DOHH2 (cell line): ENCODE results near the gene TRMT1L.

Experiments used
- H3F3A ChIP-seq: fragments of 200-600 bp; sonication (generic), shearing (Covaris generic); 2 replicates; pipeline ENCODE4 v1.6.0; 2016; ENCODE audit warnings: antibody characterized with exemption, mild to moderate bottlenecking; ENCODE audit not compliant: control insufficient read depth, insufficient read depth
- H3K27ac ChIP-seq: fragments of 200-600 bp; sonication (generic); 2 replicates; pipeline ENCODE4 v1.5.1; 2014; ENCODE audit warnings: low read depth, mild to moderate bottlenecking, low read length, moderate library complexity
- H3K27me3 ChIP-seq: fragments of 200-600 bp; sonication (generic); 2 replicates; pipeline ENCODE4 v1.6.1; 2014; ENCODE audit warnings: mild to moderate bottlenecking, low read length, mixed read lengths; ENCODE audit not compliant: control insufficient read depth
- H3K36me3 ChIP-seq: fragments of 200-600 bp; sonication (generic); 2 replicates; pipeline ENCODE4 v1.6.1; 2014; ENCODE audit warnings: mild to moderate bottlenecking, low read length, moderate library complexity, mixed read lengths; ENCODE audit not compliant: control insufficient read depth
- H3K4me1 ChIP-seq: fragments of 200-600 bp; sonication (generic); 2 replicates; pipeline ENCODE4 v1.6.1; 2014; ENCODE audit warnings: mild to moderate bottlenecking, low read length, mixed read lengths; ENCODE audit not compliant: control insufficient read depth
- H3K4me2 ChIP-seq: fragments of 200-600 bp; sonication (generic); 2 replicates; pipeline ENCODE4 v1.6.0; 2014; ENCODE audit warnings: mild to moderate bottlenecking, low read length, moderate library complexity
- H3K4me3 ChIP-seq: fragments of 200-600 bp; sonication (generic); 2 replicates; pipeline ENCODE4 v1.5.1; 2014; ENCODE audit warnings: mild to moderate bottlenecking, low read length, mixed read lengths
- H3K79me2 ChIP-seq: fragments of 200-600 bp; sonication (generic); 2 replicates; pipeline ENCODE4 v1.6.1; 2014; ENCODE audit warnings: mild to moderate bottlenecking, low read length, mixed read lengths; ENCODE audit not compliant: control insufficient read depth
- H3K9me2 ChIP-seq: fragments of 200-600 bp; sonication (generic); replicated peaks from 2 replicates; pipeline ENCODE4 v1.6.1; 2014; ENCODE audit warnings: mild to moderate bottlenecking, low read length, mixed read lengths; ENCODE audit not compliant: control insufficient read depth
- H3K9me3 ChIP-seq: fragments of 200-600 bp; sonication (generic); 2 replicates; pipeline ENCODE4 v1.6.1; 2014; ENCODE audit warnings: antibody characterized with exemption, low read length, mixed read lengths; ENCODE audit not compliant: control insufficient read depth, insufficient read depth
- H4K20me1 ChIP-seq: fragments of 200-600 bp; sonication (generic); 2 replicates; pipeline ENCODE4 v1.6.0; 2014; ENCODE audit warnings: low read depth, mild to moderate bottlenecking, antibody characterized with exemption, low read length, moderate library complexity; ENCODE audit not compliant: control insufficient read depth, insufficient read depth
- EZH2phosphoT487 ChIP-seq: fragments of 200-600 bp; sonication (generic); IDR thresholded peaks from 2 replicates; pipeline ENCODE4 v1.6.1; 2017; ENCODE audit warnings: borderline replicate concordance, mild to moderate bottlenecking, antibody characterized with exemption, low read length, moderate library complexity, mixed read lengths
- TF ChIP-seq, protein P1 (sequence below): fragments of 200-600 bp; sonication (generic); IDR thresholded peaks from one replicate; pipeline ENCODE4 v1.5.1; 2014; ENCODE audit warnings: antibody characterized with exemption, mild to moderate bottlenecking, low read depth, low read length; ENCODE audit not compliant: poor library complexity, severe bottlenecking

TRMT1L gene

DNA sequence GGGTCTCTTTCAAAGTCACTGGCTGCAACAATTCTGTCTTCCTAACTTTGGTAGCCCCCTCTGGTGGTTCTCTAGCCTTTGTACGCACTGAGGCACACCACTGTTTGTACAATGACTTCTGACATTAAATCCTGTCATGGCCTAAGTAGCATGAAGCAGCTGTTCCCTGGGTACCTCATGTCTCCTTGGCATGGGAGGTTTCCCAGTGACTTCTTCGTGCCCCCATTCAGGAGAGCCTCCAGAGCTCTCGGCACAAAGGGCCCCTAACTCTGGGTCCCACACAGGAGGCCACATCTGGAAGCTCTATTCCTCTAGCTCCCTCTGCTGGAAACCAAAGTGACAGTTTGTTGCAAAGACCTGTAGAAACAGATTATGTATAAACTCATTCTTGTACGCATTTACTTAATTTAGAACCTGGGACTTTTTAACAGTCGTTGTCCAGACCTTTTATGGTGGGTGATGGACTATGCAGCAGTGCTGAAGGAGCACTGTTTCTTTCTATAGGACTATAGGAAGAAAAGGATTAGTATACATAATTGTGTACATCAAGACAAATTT, 13.6 kb upstream of the TRMT1L start:
- no peaks in the 10 kb centered on the region for H3K79me2 ChIP-seq
- H3K4me1 ChIP-seq: peaks cover 22% of the 10 kb centered on the region
- no peaks in the 10 kb centered on the region for H3K36me3 ChIP-seq
- H3K9me2 ChIP-seq: no peaks in the 10 kb centered on the region
- H3F3A ChIP-seq: no peaks in the 10 kb centered on the region
- peak overlapping the region; percentile 69 for H3K4me3 ChIP-seq
- H4K20me1 ChIP-seq: no peaks in the 10 kb centered on the region
- no peaks in the 10 kb centered on the region for H3K9me3 ChIP-seq
- H3K27me3 ChIP-seq: no peaks in the 10 kb centered on the region
- peak overlapping the region; percentile 94 for H3K4me2 ChIP-seq
- TF ChIP-seq, protein P1, sequence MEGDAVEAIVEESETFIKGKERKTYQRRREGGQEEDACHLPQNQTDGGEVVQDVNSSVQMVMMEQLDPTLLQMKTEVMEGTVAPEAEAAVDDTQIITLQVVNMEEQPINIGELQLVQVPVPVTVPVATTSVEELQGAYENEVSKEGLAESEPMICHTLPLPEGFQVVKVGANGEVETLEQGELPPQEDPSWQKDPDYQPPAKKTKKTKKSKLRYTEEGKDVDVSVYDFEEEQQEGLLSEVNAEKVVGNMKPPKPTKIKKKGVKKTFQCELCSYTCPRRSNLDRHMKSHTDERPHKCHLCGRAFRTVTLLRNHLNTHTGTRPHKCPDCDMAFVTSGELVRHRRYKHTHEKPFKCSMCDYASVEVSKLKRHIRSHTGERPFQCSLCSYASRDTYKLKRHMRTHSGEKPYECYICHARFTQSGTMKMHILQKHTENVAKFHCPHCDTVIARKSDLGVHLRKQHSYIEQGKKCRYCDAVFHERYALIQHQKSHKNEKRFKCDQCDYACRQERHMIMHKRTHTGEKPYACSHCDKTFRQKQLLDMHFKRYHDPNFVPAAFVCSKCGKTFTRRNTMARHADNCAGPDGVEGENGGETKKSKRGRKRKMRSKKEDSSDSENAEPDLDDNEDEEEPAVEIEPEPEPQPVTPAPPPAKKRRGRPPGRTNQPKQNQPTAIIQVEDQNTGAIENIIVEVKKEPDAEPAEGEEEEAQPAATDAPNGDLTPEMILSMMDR: peak; percentile 99
- TF ChIP-seq EZH2phosphoT487: no peak
- H3K27ac ChIP-seq: no peak overlapping the region

DNA sequence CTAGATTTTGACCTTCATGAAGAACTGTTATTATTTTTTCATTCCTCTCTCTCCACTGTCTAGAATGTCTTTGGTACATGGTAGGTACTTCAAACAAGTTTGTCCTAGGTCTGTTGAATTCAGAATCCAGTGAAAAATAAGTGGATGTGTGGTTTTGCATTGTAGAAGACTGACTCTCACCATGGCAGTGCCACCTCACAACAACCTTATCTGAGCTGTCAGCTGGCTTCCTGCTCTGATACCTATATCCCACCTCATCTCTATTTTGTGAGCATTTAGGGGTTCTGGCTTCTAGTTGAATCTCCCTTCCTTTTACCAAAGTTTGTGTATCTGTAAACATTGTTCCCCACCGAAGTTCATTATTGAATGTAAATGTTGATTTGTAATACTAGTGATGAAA, 9.4 kb upstream of the TRMT1L start:
- Histone ChIP-seq H4K20me1 (no peaks in the 10 kb centered on the region), H3K36me3 (no peaks in the 10 kb centered on the region), H3K27me3 (no peaks in the 10 kb centered on the region), H3K4me3 (peak overlapping the region; percentile 51), H3K4me2 (peak overlapping the region; percentile 64), H3K79me2 (no peaks in the 10 kb centered on the region), H3K9me2 (no peaks in the 10 kb centered on the region), H3K4me1 (peaks cover 36% of the 10 kb centered on the region), H3K9me3 (no peaks in the 10 kb centered on the region), H3F3A (no peaks in the 10 kb centered on the region), H3K27ac (peak overlapping the region; percentile 1; the same call in 1 of the 2 replicates)
- TF ChIP-seq, protein P1: no peak
- no peak for TF ChIP-seq EZH2phosphoT487

DNA sequence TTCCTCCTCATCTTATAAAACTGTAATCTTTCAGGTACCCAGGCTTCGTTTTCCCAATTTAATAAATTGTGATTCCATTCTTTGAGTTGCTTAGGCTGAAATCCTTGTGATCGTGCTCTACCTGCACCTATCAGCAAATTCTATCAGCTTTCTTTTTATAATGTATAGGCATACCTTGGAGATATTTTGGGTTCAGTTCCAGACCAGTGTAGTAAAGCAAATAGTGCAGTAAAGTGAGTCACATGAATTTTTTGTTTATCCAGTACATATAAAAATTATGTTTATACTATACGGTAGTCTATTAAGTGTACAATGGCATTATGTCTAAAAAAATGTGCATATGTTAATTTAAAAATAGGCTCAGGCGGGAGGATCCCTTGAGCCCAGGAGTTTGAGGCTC, 5.7 kb upstream of the TRMT1L start:
- H3K9me3 ChIP-seq: no peaks in the 10 kb centered on the region
- no peaks in the 10 kb centered on the region for H3K27me3 ChIP-seq
- H3F3A ChIP-seq: no peaks in the 10 kb centered on the region
- H3K4me3 ChIP-seq: no peak overlapping the region
- H3K79me2 ChIP-seq: no peaks in the 10 kb centered on the region
- no peaks in the 10 kb centered on the region for H3K36me3 ChIP-seq
- H4K20me1 ChIP-seq: no peaks in the 10 kb centered on the region
- TF ChIP-seq, protein P1: no peak
- no peak for TF ChIP-seq EZH2phosphoT487
- no peak overlapping the region for H3K27ac ChIP-seq
- H3K9me2 ChIP-seq: no peaks in the 10 kb centered on the region
- no peak overlapping the region for H3K4me2 ChIP-seq
- peaks cover 46% of the 10 kb centered on the region for H3K4me1 ChIP-seq
